ENCODE data around the gene PCDHGA8.

Gene PCDHGA8

DNA sequence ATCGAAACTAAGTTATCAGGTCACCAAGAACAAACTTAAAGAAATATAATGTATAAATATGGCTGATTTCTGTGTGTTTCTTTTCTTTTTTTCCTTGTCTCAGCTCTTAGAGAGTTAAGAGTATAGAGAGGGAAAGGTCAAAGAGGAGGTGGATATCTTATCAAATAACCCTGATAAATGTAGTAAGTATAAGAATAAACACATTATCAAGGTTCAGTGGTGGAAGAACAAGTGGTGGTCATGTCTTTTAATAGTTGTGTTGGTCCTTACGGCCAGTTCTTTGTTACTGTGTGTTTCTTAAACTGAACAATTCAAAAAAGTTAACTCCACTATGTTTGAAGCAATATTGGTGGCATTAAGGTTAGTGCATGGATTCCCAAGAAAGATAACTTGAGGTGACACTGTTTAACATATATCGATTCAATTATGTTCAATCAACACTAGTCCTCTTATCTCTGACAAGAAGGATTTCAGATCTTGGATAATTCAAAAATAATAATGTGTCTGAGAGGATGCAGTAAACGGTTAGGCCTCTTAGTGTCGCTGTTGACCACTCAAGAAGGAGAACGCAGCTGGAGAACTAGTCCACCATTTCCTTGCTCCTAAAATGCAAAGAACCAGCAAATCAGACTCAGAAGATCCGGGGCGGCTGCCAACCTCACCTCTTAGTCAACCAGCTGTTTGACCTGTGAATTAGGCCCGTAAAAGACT lies 49.0 kb upstream of the PCDHGA8 start, which contains the start of gene PCDHGA3:
Gene PCDHGA3 (plus strand): TSS at position 588 of the 711 bp plus-strand sequence. CDS start 205 bp downstream, outside the sequence.
- ATAC-seq, result no peak
- TF ChIP-seq ZFP30 (CRISPR knock-in tag; IDR thresholded peaks at IDR 0.05) (no peak), ISL1 (CRISPR knock-in tag; IDR thresholded peaks at IDR 0.05) (no peak), RARB (CRISPR knock-in tag; IDR thresholded peaks at IDR 0.05) (no peak), OSR1 (CRISPR knock-in tag; IDR thresholded peaks at IDR 0.05) (no peak), PPARA (CRISPR knock-in tag; IDR thresholded peaks at IDR 0.05; ENCODE audit: borderline replicate concordance) (no peak), ZNF8 (CRISPR knock-in tag; IDR thresholded peaks at IDR 0.05) (no peak), TCF4 (CRISPR knock-in tag; IDR thresholded peaks at IDR 0.05; ENCODE audit: borderline replicate concordance) (no peak), ZFP3 (CRISPR knock-in tag; IDR thresholded peaks at IDR 0.05) (no peak), BACH2 (CRISPR knock-in tag; IDR thresholded peaks at IDR 0.05; ENCODE audit: borderline replicate concordance) (no peak), CSDC2 (CRISPR knock-in tag; IDR thresholded peaks at IDR 0.05) (no peak), GLIS3 (CRISPR knock-in tag; IDR thresholded peaks at IDR 0.05) (no peak), ZNF70 (CRISPR knock-in tag; IDR thresholded peaks at IDR 0.05) (no peak), ZNF565 (CRISPR knock-in tag; conservative IDR thresholded peaks at IDR 0.05; ENCODE audit: low read depth) (no peak), ESRRG (CRISPR knock-in tag; IDR thresholded peaks at IDR 0.05) (no peak)
- TF ChIP-seq, protein P1, sequence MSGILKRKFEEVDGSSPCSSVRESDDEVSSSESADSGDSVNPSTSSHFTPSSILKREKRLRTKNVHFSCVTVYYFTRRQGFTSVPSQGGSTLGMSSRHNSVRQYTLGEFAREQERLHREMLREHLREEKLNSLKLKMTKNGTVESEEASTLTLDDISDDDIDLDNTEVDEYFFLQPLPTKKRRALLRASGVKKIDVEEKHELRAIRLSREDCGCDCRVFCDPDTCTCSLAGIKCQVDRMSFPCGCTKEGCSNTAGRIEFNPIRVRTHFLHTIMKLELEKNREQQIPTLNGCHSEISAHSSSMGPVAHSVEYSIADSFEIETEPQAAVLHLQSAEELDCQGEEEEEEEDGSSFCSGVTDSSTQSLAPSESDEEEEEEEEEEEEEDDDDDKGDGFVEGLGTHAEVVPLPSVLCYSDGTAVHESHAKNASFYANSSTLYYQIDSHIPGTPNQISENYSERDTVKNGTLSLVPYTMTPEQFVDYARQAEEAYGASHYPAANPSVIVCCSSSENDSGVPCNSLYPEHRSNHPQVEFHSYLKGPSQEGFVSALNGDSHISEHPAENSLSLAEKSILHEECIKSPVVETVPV (CRISPR knock-in tag; IDR thresholded peaks at IDR 0.05), result no peak
- TF ChIP-seq, protein P2, sequence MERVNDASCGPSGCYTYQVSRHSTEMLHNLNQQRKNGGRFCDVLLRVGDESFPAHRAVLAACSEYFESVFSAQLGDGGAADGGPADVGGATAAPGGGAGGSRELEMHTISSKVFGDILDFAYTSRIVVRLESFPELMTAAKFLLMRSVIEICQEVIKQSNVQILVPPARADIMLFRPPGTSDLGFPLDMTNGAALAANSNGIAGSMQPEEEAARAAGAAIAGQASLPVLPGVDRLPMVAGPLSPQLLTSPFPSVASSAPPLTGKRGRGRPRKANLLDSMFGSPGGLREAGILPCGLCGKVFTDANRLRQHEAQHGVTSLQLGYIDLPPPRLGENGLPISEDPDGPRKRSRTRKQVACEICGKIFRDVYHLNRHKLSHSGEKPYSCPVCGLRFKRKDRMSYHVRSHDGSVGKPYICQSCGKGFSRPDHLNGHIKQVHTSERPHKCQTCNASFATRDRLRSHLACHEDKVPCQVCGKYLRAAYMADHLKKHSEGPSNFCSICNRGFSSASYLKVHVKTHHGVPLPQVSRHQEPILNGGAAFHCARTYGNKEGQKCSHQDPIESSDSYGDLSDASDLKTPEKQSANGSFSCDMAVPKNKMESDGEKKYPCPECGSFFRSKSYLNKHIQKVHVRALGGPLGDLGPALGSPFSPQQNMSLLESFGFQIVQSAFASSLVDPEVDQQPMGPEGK (CRISPR knock-in tag; IDR thresholded peaks at IDR 0.05; ENCODE audit: borderline replicate concordance), result no peak
- TF ChIP-seq, protein P3, sequence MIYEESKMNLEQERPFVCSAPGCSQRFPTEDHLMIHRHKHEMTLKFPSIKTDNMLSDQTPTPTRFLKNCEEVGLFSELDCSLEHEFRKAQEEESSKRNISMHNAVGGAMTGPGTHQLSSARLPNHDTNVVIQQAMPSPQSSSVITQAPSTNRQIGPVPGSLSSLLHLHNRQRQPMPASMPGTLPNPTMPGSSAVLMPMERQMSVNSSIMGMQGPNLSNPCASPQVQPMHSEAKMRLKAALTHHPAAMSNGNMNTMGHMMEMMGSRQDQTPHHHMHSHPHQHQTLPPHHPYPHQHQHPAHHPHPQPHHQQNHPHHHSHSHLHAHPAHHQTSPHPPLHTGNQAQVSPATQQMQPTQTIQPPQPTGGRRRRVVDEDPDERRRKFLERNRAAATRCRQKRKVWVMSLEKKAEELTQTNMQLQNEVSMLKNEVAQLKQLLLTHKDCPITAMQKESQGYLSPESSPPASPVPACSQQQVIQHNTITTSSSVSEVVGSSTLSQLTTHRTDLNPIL (CRISPR knock-in tag; IDR thresholded peaks at IDR 0.05; ENCODE audit: low read depth), result no peak

DNA sequence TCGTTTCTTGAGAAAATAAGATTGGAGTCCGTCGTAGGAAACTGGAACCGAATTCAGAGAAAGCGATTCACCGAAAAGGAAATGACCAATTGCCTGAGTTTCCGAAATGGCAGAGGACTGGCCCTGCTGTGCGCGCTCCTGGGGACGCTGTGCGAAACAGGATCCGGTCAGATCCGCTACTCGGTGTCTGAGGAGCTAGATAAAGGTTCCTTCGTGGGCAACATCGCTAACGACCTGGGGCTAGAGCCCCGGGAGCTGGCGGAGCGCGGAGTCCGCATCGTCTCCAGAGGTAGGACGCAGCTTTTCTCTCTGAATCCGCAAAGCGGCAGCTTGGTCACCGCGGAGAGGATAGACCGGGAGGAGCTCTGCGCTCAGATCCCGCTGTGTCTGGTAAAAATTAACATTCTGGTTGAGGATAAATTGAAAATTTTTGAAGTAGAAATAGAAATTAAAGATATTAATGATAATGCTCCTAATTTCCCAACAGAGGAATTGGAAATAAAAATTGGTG lies 48.4 kb upstream of the PCDHGA8 start:
- ATAC-seq, result no peak
- no peak for TF ChIP-seq ZC3H10 (CRISPR knock-in tag; IDR thresholded peaks at IDR 0.05)
- no peak for TF ChIP-seq TCF4 (CRISPR knock-in tag; IDR thresholded peaks at IDR 0.05; ENCODE audit: borderline replicate concordance)
- no peak for TF ChIP-seq ZNF8 (CRISPR knock-in tag; IDR thresholded peaks at IDR 0.05)
- TF ChIP-seq, protein P4, sequence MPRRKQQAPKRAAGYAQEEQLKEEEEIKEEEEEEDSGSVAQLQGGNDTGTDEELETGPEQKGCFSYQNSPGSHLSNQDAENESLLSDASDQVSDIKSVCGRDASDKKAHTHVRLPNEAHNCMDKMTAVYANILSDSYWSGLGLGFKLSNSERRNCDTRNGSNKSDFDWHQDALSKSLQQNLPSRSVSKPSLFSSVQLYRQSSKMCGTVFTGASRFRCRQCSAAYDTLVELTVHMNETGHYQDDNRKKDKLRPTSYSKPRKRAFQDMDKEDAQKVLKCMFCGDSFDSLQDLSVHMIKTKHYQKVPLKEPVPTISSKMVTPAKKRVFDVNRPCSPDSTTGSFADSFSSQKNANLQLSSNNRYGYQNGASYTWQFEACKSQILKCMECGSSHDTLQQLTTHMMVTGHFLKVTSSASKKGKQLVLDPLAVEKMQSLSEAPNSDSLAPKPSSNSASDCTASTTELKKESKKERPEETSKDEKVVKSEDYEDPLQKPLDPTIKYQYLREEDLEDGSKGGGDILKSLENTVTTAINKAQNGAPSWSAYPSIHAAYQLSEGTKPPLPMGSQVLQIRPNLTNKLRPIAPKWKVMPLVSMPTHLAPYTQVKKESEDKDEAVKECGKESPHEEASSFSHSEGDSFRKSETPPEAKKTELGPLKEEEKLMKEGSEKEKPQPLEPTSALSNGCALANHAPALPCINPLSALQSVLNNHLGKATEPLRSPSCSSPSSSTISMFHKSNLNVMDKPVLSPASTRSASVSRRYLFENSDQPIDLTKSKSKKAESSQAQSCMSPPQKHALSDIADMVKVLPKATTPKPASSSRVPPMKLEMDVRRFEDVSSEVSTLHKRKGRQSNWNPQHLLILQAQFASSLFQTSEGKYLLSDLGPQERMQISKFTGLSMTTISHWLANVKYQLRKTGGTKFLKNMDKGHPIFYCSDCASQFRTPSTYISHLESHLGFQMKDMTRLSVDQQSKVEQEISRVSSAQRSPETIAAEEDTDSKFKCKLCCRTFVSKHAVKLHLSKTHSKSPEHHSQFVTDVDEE (CRISPR knock-in tag; IDR thresholded peaks at IDR 0.05), result no peak
- TF ChIP-seq ZFP30 (CRISPR knock-in tag; IDR thresholded peaks at IDR 0.05), result no peak
- TF ChIP-seq PPARA (CRISPR knock-in tag; IDR thresholded peaks at IDR 0.05; ENCODE audit: borderline replicate concordance), result no peak
- TF ChIP-seq ISL1 (CRISPR knock-in tag; IDR thresholded peaks at IDR 0.05), result no peak
- no peak for TF ChIP-seq ZFP3 (CRISPR knock-in tag; IDR thresholded peaks at IDR 0.05)
- TF ChIP-seq ZNF70 (CRISPR knock-in tag; IDR thresholded peaks at IDR 0.05), result no peak
- TF ChIP-seq RARB (CRISPR knock-in tag; IDR thresholded peaks at IDR 0.05), result no peak
- TF ChIP-seq GLIS3 (CRISPR knock-in tag; IDR thresholded peaks at IDR 0.05), result no peak
- TF ChIP-seq ARNTL (CRISPR knock-in tag; IDR thresholded peaks at IDR 0.05; ENCODE audit: borderline replicate concordance, low read depth), result no peak
- no peak for TF ChIP-seq CSDC2 (CRISPR knock-in tag; IDR thresholded peaks at IDR 0.05)
- no peak for TF ChIP-seq ZNF565 (CRISPR knock-in tag; conservative IDR thresholded peaks at IDR 0.05; ENCODE audit: low read depth)
- no peak for TF ChIP-seq ESRRG (CRISPR knock-in tag; IDR thresholded peaks at IDR 0.05)
- TF ChIP-seq, protein P2 (CRISPR knock-in tag; IDR thresholded peaks at IDR 0.05; ENCODE audit: borderline replicate concordance), result no peak
- TF ChIP-seq, protein P3 (CRISPR knock-in tag; IDR thresholded peaks at IDR 0.05; ENCODE audit: low read depth), result no peak
- no peak for TF ChIP-seq SNAI2 (CRISPR knock-in tag; IDR thresholded peaks at IDR 0.05)
- TF ChIP-seq, protein P5, sequence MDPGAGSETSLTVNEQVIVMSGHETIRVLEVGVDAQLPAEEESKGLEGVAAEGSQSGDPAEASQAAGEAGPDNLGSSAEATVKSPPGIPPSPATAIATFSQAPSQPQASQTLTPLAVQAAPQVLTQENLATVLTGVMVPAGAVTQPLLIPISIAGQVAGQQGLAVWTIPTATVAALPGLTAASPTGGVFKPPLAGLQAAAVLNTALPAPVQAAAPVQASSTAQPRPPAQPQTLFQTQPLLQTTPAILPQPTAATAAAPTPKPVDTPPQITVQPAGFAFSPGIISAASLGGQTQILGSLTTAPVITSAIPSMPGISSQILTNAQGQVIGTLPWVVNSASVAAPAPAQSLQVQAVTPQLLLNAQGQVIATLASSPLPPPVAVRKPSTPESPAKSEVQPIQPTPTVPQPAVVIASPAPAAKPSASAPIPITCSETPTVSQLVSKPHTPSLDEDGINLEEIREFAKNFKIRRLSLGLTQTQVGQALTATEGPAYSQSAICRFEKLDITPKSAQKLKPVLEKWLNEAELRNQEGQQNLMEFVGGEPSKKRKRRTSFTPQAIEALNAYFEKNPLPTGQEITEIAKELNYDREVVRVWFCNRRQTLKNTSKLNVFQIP (CRISPR knock-in tag; IDR thresholded peaks at IDR 0.05; ENCODE audit: borderline replicate concordance, low read depth), result no peak

All from SK-N-SH treated with all-trans-retinoic acid at 6 μM for 48 hours (cell line).